IPS DF 4.7 (cell line): Measurements from ENCODE around the gene MED31.
"Not testable (repeated sequence)": the region's sequence is repeated elsewhere in the genome, so short reads cannot be mapped to it uniquely, and the experiment has no call there.

Experiments used
- DNase-seq: peaks from one replicate; pipeline ENCODE4 v3.0.0-alpha.2; 2013; ENCODE audit warnings: low spot score; ENCODE audit errors: extremely low read depth

The MED31 gene

DNA sequence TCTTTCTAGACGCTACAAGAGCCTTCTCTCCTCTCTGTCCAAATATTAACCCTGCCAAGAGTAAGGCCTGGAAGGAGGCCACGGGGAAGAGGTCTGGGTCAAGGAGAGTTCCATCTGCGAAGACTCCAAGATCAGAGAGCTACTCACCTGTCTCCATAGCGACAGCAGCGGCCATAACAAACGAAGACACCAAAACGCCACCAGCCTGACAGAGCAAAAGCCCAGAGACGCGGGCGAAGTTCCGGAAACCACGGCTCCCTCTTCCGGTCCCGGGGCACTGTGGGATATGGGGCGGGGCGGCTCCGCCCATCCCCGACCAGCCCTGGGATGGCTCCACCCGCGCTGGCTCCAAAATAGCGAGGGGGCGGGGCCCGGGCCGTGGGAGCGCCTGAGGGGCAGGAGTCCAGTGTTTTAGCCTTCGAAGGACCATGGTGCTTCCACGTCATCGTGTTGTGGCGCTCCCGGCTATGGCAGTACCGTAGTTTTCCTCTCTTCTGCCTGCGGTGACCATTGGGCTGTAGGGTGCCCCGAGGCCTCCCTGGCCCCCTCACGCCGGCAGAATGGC is at the start of gene MED31, which contains the start of gene C17orf100:
MED31 (minus strand) TSS at position 252 of the 565 bp plus-strand sequence; CDS start at position 175, 77 bp downstream.
C17orf100 (plus strand) TSS at position 409 of the 565 bp plus-strand sequence; CDS start at position 561, 152 bp downstream.
- no peak for DNase-seq

DNA sequence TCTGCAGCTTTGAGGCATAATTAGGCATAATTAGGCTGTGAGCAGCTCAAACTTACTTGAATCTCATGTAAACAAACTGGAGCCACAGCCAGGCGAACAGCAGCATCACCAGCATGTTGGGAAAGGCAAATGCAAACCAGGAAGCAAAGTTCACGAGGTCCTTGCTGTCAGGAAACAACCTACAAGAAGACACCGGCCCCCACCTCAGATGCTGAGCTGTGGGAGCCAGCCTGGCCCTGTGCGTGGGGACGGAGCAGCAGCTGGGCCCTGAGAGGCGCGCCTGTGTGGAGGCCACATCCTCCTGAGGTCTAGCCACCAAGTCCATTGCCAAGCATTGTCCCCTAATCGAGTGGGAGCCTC is 49.5 kb upstream of the MED31 start:
- no peak for DNase-seq

GRCh38 chr17:6699997-6700947 is 48.9 kb upstream of the MED31 start:
- no peak for DNase-seq

GRCh38 chr17:6698004-6698403 is 46.6 kb upstream of the MED31 start:
- DNase-seq: no peak

GRCh38 chr17:6696906-6697305 is 45.5 kb upstream of the MED31 start:
- no peak for DNase-seq

DNA sequence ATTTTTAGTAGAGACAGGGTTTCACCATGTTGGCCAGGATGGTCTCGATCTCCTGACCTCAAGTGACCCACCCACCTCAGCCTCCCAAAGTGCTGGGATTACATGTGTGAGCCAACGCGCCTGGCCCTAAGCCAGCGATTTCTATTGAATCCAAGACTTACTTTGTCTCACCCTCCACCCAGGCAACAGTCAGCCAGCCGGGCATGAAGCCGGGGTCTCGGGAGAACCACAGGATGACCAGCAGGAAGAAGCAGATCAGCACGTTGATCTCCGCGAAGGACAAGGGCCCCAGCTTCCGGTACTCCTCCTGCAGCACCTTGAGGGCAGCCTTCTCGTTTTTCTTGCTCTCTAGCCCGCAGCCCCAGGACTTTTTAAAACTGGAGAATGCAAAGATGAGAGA is 44.2 kb upstream of the MED31 start:
- DNase-seq: no peak

DNA sequence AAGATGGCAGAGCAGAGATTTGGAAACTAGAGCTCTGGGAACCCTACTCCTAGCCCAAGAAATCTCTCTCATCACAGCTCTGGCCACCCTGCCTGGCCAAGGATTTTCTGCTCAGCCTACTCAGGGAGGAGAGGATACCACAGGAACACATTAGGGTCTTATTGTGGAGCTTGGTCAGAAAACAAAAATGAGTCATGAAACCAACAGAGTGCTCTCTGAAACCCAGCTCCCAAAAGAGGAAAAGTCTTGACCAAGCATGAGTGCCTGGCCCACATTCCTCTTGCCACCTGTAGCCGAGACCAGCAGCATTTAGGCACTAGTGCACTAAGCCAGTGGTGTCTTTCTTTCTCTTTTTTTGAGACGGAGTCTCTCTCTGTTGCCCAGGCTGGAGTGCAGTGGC is 43.6 kb upstream of the MED31 start:
- no peak for DNase-seq

GRCh38 chr17:6691958-6692357 is 40.6 kb upstream of the MED31 start:
- not testable (repeated sequence) for DNase-seq

GRCh38 chr17:6691546-6691945 is 40.1 kb upstream of the MED31 start:
- DNase-seq: no peak

- DNase-seq: no peak
Measured at GRCh38 chr17:6690641-6691040, 39.2 kb upstream of the MED31 start.

DNA sequence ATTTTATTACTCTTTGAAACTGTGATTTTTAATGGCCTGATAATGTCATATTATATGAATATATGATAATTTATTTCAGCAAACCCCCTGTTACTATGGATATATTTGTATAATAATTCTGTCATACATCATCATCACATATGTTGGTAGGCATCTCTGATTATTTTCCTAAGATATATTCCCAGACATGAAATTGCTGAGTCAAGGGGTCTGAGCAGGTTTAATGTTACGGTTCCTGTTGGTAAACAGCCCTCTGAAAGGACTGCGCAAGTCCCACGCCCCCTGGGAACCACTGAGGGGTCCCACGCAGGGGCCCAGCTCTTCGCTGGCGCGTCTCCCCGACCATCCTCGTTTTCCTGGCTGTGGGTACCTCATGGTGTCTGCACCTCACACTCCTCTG is 37.5 kb upstream of the MED31 start:
- DNase-seq: no peak

- DNase-seq: no peak
Measured at GRCh38 chr17:6686026-6686425, 34.6 kb upstream of the MED31 start.

GRCh38 chr17:6684881-6685767 is 33.7 kb upstream of the MED31 start:
- DNase-seq: no peak

DNA sequence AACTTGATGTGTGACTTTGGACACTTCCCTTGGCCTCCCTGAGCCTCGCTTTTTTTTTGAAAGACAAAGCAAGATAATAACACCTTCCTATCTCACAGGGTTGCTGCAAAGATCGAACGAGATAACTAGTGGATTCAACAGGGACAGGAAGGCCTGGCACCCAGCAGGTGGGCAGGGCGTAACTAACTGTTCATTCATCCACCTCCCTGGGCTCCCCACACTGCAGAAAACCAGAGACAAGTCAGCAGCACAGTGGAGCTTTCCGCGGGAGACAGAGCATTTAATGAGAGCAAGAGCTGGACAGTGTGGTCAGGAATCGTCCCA is 33.0 kb upstream of the MED31 start:
- DNase-seq: no peak

DNA sequence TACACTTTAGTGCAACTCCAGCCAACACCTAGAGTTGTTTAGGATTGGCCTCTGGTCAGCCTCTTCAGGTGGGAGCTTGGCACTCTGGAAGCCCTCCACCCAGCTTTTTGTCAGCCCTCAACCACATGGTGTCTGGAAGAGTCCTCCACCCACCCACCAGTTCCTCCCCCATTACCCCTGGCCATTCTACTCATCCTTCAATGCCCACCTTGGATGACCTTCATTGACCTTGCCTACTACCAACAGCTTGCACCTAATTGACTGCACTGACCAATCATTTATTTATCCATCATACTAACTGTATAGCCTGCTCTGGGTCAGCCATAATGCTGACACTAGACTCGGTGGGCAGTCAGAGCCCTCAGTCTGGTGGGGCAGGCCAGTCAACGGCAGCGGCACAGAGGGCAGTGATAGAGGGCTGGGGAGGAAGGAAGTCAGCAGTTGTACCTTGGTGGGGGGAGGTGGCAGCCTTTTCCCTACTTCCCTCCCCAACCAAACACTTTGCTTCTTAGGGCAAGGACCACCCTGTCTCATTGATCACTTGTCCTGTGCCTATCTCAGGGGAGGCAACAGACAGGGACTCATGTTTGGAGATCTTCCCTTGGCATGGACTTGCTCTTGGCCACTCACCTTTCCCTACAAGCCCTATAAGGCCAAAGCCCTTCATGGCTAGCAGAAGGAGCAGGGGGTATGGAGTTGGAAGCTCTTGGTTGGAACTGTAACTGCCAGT is 32.5 kb upstream of the MED31 start:
- DNase-seq: no peak

DNA sequence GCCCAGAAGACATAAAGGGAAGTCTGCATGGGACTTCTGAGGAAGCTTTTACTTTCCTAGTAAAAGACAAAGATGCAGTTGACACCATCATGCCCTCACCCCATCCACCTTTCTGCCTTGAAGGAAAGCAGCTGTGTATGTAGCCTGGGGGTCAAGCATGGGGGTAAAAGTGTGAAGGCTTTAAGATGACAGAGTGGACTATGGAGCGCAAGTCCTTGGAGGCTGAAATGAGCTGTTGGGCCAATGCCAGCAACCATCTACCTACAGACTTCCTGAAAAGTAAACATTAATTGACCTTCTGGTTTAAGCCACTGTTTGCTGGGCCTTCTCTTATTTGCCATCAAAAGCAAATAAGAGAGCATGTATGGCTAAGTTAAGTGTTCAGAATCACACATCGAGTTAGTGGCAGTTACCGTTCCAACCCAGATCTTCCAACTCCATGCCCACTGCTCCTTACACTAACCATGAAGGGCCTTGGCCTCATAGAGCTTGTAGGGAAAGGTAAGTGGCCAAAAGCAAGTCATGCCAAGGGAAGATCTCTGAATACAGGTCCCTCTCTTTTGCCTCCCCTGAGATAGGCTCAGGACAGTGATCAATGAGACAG is 31.8 kb upstream of the MED31 start:
- no peak for DNase-seq

- no peak for DNase-seq
Measured at GRCh38 chr17:6682339-6682738, 30.9 kb upstream of the MED31 start.

- DNase-seq: no peak
Measured at GRCh38 chr17:6681671-6682070, 30.3 kb upstream of the MED31 start.

- no peak for DNase-seq
Measured at GRCh38 chr17:6681176-6681575, 29.8 kb upstream of the MED31 start.

GRCh38 chr17:6679241-6679640 is 27.8 kb upstream of the MED31 start:
- DNase-seq: no peak

DNA sequence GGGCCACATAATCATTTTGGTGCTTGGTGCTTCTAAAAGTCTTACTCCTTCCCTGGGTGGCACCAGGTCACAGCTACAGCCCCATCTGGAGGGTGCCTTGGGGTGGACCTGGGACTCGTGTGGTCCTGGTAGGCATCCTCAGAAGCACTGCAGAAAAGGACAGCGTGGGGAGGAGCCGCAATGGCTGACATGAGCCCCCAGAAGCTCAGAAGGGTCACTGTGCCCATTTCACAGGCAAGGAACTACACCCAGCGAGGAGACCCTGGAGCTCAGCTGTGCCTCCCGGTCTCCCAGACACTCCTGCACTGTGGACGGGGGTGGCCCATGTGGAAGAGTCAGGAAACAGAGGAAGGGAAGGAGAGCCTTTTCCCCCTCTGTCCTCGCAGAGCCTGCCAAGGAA is 26.5 kb upstream of the MED31 start:
- DNase-seq: no peak
